Neural cell (in vitro differentiated cells): Measurements from ENCODE around the gene KRT76. TPM values are rescaled to one million over a fixed set of nuclear protein-coding genes. Genes with fewer than 3 reads are reported as not detected.

Source experiments
- H2AFZ ChIP-seq: fragments of 200-600, 300-800 bp; sonication (generic), shearing (Covaris generic); 2 replicates; pipeline ENCODE4 v1.6.0; 2014; ENCODE audit warnings: low read depth, mild to moderate bottlenecking, antibody characterized with exemption, low read length, moderate library complexity
- H3F3A ChIP-seq: fragments of 200-600 bp; shearing (Covaris generic); 2 replicates; pipeline ENCODE4 v1.6.1; 2016; ENCODE audit warnings: mild to moderate bottlenecking, moderate library complexity, mixed read lengths, antibody characterized with exemption, low read length; ENCODE audit not compliant: insufficient read depth, poor library complexity, severe bottlenecking
- H3K27ac ChIP-seq: fragments of 200-600, 300-800 bp; sonication (generic), shearing (Covaris generic); 2 replicates; pipeline ENCODE4 v1.5.1; 2014; ENCODE audit warnings: mild to moderate bottlenecking, low read length, moderate library complexity
- H3K27me3 ChIP-seq: fragments of 300-800, 200-600 bp; sonication (generic), shearing (Covaris generic); 2 replicates; pipeline ENCODE4 v1.6.0; 2014; ENCODE audit warnings: mild to moderate bottlenecking, low read depth, low read length, moderate library complexity; ENCODE audit not compliant: insufficient read depth
- H3K36me3 ChIP-seq: fragments of 300-800, 200-600 bp; sonication (generic), shearing (Covaris generic); 2 replicates; pipeline ENCODE4 v1.5.1; 2014; ENCODE audit warnings: mild to moderate bottlenecking, antibody characterized with exemption, low read length, moderate library complexity; ENCODE audit not compliant: insufficient read depth
- H3K4me2 ChIP-seq: fragments of 300-800, 200-600 bp; sonication (generic), shearing (Covaris generic); 2 replicates; pipeline ENCODE4 v1.6.0; 2014; ENCODE audit warnings: mild to moderate bottlenecking, low read length
- H3K4me3 ChIP-seq: fragments of 300-800, 200-600 bp; sonication (generic), shearing (Covaris generic); 2 replicates; pipeline ENCODE4 v1.5.1; 2014; ENCODE audit warnings: mild to moderate bottlenecking, low read length, moderate library complexity
- H3K79me2 ChIP-seq: fragments of 200-600 bp; shearing (Covaris generic); replicated peaks from 2 replicates; pipeline ENCODE4 v1.6.0; 2014; ENCODE audit warnings: mild to moderate bottlenecking, low read length, moderate library complexity; ENCODE audit not compliant: insufficient read depth
- H3K9ac ChIP-seq: fragments of 300-800, 200-600 bp; sonication (generic), shearing (Covaris generic); 2 replicates; pipeline ENCODE4 v1.6.1; 2016; ENCODE audit warnings: mild to moderate bottlenecking, low read length, mixed read lengths
- H3K9me2 ChIP-seq: fragments of 200-600 bp; shearing (Covaris generic); 2 replicates; pipeline ENCODE4 v1.6.1; 2016; ENCODE audit warnings: mild to moderate bottlenecking, low read length, mixed read lengths; ENCODE audit not compliant: insufficient read depth
- H3K9me3 ChIP-seq: fragments of 200-600, 300-800 bp; sonication (generic), shearing (Covaris generic); 2 replicates; pipeline ENCODE4 v1.6.1; 2016; ENCODE audit warnings: mild to moderate bottlenecking, mixed run types, low read length, moderate library complexity, mixed read lengths
- H4K20me1 ChIP-seq: fragments of 200-600 bp; shearing (Covaris generic); 2 replicates; pipeline ENCODE4 v1.6.1; 2016; ENCODE audit warnings: mild to moderate bottlenecking, mixed run types; ENCODE audit not compliant: insufficient read depth
- EP300 ChIP-seq: fragments of 450-650 bp; conservative IDR thresholded peaks from 2 replicates; pipeline ENCODE4 v1.6.1; 2014; ENCODE audit warnings: antibody characterized with exemption, mild to moderate bottlenecking, moderate library complexity; ENCODE audit not compliant: poor library complexity, severe bottlenecking
- EZH2 ChIP-seq: fragments of 200-600, 300-800 bp; shearing (Covaris generic), sonication (generic); IDR thresholded peaks from 2 replicates; pipeline ENCODE4 v1.6.1; 2014; ENCODE audit warnings: antibody characterized with exemption, low read length, borderline replicate concordance, mild to moderate bottlenecking; ENCODE audit not compliant: insufficient read depth, poor library complexity, severe bottlenecking
- MXI1 ChIP-seq: fragments of 450-650 bp; conservative IDR thresholded peaks from 2 replicates; pipeline ENCODE4 v1.6.1; 2014; ENCODE audit warnings: antibody characterized with exemption, mild to moderate bottlenecking; ENCODE audit not compliant: poor library complexity, severe bottlenecking
- POLR2AphosphoS5 ChIP-seq: IDR thresholded peaks from 2 replicates; pipeline ENCODE4 v1.6.1; 2012
- RAD21 ChIP-seq: fragments of 450-650 bp; conservative IDR thresholded peaks from 2 replicates; pipeline ENCODE4 v1.6.1; 2014; ENCODE audit warnings: antibody characterized with exemption, mild to moderate bottlenecking, moderate library complexity
- REST ChIP-seq: IDR thresholded peaks from 2 replicates; pipeline ENCODE4 v1.6.1; 2012; ENCODE audit warnings: borderline replicate concordance
- SMC3 ChIP-seq: fragments of 450-650 bp; conservative IDR thresholded peaks from 2 replicates; pipeline ENCODE4 v1.6.1; 2014; ENCODE audit warnings: antibody characterized with exemption, mild to moderate bottlenecking, moderate library complexity; ENCODE audit not compliant: poor library complexity
- TAF1 ChIP-seq: IDR thresholded peaks from 2 replicates; pipeline ENCODE4 v1.6.1; 2012; ENCODE audit warnings: low read depth
- polyA plus RNA-seq: library from polyadenylated mRNA; depleted of rRNA; stranded (reverse); fragments of >200 nt; gene quantifications from 2 replicates; pipeline ENCODE4 v1.2.3, GENCODE V29; 2014
- TF ChIP-seq, protein P1 (sequence below): fragments of 450-650 bp; IDR thresholded peaks from 2 replicates; pipeline ENCODE4 v1.5.1; 2014; ENCODE audit warnings: antibody characterized with exemption, mild to moderate bottlenecking, moderate library complexity; ENCODE audit not compliant: poor library complexity, severe bottlenecking

The KRT76 gene
- polyA plus RNA-seq, 1 donor from 2014 or later = not detected

GRCh38 chr12:52739963-52740362, 37.2 kb downstream of the KRT76 start:
- Histone ChIP-seq H3F3A (no peaks in the 10 kb centered on the region), H3K27me3 (peaks cover 31% of the 10 kb centered on the region)

DNA sequence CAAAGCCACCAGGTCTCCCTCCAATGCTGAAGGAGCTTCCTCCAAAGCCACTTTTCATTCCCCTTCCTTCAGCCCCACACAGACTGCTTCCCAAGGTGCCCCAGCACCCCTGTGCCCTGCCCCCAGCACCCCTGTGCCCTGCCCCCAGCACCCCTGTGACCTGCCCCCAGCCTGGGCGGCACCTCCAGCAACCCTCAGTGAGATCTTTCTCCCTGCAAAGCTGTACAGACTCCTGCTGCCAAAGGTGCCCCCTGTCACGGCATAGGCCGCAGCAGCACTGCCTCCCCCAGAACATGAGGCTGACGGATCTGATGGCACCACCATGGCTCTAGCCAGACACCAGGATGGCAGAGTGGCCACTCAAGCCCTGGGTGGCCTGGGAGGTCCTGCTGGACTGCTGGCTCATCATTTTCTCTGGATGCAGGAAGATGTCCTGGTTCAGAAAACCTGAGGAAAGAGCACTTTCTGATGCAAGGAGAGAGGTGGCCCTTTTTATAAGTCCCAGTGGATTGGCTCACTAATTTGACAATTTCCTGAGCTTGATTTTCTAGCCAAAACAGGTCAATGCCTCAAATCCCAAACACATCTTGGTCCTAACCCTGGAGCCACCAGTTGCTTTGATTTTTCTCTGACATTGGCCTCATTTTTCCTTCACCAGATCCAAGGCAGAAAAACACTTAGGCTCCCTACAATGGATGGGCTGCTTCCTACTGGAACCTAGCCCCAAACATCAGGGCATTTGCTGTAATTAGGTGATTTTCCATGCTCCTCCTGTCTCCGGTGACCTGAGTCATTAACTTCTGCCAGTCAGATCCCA, 41.1 kb downstream of the KRT76 start:
- H4K20me1 ChIP-seq = no peaks in the 10 kb centered on the region
- no peaks in the 10 kb centered on the region for H3K79me2 ChIP-seq
- H3K4me2 ChIP-seq = no peak overlapping the region
- H3K27me3 ChIP-seq = peaks cover 23% of the 10 kb centered on the region
- H3K36me3 ChIP-seq = no peaks in the 10 kb centered on the region
- no peaks in the 10 kb centered on the region for H3K9me3 ChIP-seq
- no peak overlapping the region for H3K9ac ChIP-seq
- no peaks in the 10 kb centered on the region for H3K9me2 ChIP-seq
- no peak overlapping the region for H3K27ac ChIP-seq
- H3K4me3 ChIP-seq = no peak overlapping the region
- no peaks in the 10 kb centered on the region for H3F3A ChIP-seq
- no peak overlapping the region for H2AFZ ChIP-seq
- no peak for TF ChIP-seq REST
- no peak for TF ChIP-seq EZH2
- no peak for TF ChIP-seq RAD21
- no peak for TF ChIP-seq SMC3
- TF ChIP-seq, protein P1, sequence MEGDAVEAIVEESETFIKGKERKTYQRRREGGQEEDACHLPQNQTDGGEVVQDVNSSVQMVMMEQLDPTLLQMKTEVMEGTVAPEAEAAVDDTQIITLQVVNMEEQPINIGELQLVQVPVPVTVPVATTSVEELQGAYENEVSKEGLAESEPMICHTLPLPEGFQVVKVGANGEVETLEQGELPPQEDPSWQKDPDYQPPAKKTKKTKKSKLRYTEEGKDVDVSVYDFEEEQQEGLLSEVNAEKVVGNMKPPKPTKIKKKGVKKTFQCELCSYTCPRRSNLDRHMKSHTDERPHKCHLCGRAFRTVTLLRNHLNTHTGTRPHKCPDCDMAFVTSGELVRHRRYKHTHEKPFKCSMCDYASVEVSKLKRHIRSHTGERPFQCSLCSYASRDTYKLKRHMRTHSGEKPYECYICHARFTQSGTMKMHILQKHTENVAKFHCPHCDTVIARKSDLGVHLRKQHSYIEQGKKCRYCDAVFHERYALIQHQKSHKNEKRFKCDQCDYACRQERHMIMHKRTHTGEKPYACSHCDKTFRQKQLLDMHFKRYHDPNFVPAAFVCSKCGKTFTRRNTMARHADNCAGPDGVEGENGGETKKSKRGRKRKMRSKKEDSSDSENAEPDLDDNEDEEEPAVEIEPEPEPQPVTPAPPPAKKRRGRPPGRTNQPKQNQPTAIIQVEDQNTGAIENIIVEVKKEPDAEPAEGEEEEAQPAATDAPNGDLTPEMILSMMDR = no peak
- no peak for TF ChIP-seq MXI1

More at GRCh38 chr12:52739963-52740362, 37.2 kb downstream of the KRT76 start:
- no peak overlapping the region for H3K9ac ChIP-seq
- no peak overlapping the region for H2AFZ ChIP-seq
- H3K4me2 ChIP-seq = no peak overlapping the region
- H3K9me2 ChIP-seq = no peaks in the 10 kb centered on the region
- no peaks in the 10 kb centered on the region for H3K79me2 ChIP-seq
- no peaks in the 10 kb centered on the region for H3K9me3 ChIP-seq
- no peaks in the 10 kb centered on the region for H4K20me1 ChIP-seq
- H3K36me3 ChIP-seq = no peaks in the 10 kb centered on the region
- no peak overlapping the region for H3K27ac ChIP-seq
- H3K4me3 ChIP-seq = no peak overlapping the region
- TF ChIP-seq EP300 (no peak), RAD21 (no peak), REST (no peak), SMC3 (no peak), EZH2 (no peak), POLR2AphosphoS5 (no peak), TAF1 (no peak), MXI1 (no peak)
- TF ChIP-seq, protein P1 = no peak
